ENCODE measurements around the gene KRT2. TPM values are rescaled to one million over a fixed set of nuclear protein-coding genes. Genes with fewer than 3 reads are reported as not detected.

KRT2 gene
- total RNA-seq, 4 donors from 2014 or later = 1.3 TPM; not detected in 3

- DNase-seq = no peak
- 80 to 92% methylated on average over 5 to 7 of the region's 7 CpGs for WGBS, 2 donors
Observed at GRCh38 chr12:52676163-52676562, 24.2 kb upstream of the KRT2 start.

GRCh38 chr12:52675301-52675701 lies 23.3 kb upstream of the KRT2 start:
- DNase-seq = no peak
- no peaks in the 10 kb centered on the region for H3K4me1 ChIP-seq
- TF ChIP-seq POLR2A (IDR thresholded peaks at IDR 0.05) = no peak
- TF ChIP-seq CTCF (IDR thresholded peaks at IDR 0.05) = no peak
- 92 to 93% methylated on average over 27 to 28 of the region's 28 CpGs for WGBS, 2 donors
- no peaks in the 10 kb centered on the region for H3K27me3 ChIP-seq
- H3K27ac ChIP-seq = no peak overlapping the region
- H3K9me3 ChIP-seq = no peaks in the 10 kb centered on the region
- H3K4me3 ChIP-seq (replicated peaks in 1 of 3) = no peak overlapping the region
- intact Hi-C loops (cut with DNase I) = no loop called here
- H3K36me3 ChIP-seq = no peaks in the 10 kb centered on the region

More at GRCh38 chr12:52676163-52676562, 24.2 kb upstream of the KRT2 start:
- H3K27ac ChIP-seq = no peak overlapping the region
- H3K27me3 ChIP-seq = no peaks in the 10 kb centered on the region
- no peaks in the 10 kb centered on the region for H3K4me1 ChIP-seq
- H3K4me3 ChIP-seq (replicated peaks in 1 of 3) = no peak overlapping the region
- no peaks in the 10 kb centered on the region for H3K9me3 ChIP-seq
- no peaks in the 10 kb centered on the region for H3K36me3 ChIP-seq
- TF ChIP-seq POLR2A (IDR thresholded peaks at IDR 0.05) = no peak
- no peak for TF ChIP-seq CTCF (IDR thresholded peaks at IDR 0.05)
- intact Hi-C loops (cut with DNase I) = no loop called here

- 90 to 94% methylated on average over 4 of the region's 4 CpGs for WGBS, 2 donors
- intact Hi-C loops (cut with DNase I) = no loop called here
- no peak for DNase-seq
Observed at GRCh38 chr12:52674433-52674775, 22.4 kb upstream of the KRT2 start.

GRCh38 chr12:52673713-52674432 lies 21.9 kb upstream of the KRT2 start:
- 67 to 79% methylated on average over 3 of the region's 3 CpGs for WGBS, 2 donors
- DNase-seq = no peak
- intact Hi-C loops (cut with DNase I) = no loop called here
- H3K36me3 ChIP-seq = no peaks in the 10 kb centered on the region
- no peak overlapping the region for H3K4me3 ChIP-seq (replicated peaks in 1 of 3)
- no peak for TF ChIP-seq CTCF (IDR thresholded peaks at IDR 0.05)
- TF ChIP-seq POLR2A (IDR thresholded peaks at IDR 0.05) = no peak
- H3K27me3 ChIP-seq = no peaks in the 10 kb centered on the region
- no peaks in the 10 kb centered on the region for H3K4me1 ChIP-seq
- no peaks in the 10 kb centered on the region for H3K9me3 ChIP-seq
- H3K27ac ChIP-seq = no peak overlapping the region

More at GRCh38 chr12:52674433-52674775, 22.4 kb upstream of the KRT2 start:
- Histone ChIP-seq H3K4me1 (no peaks in the 10 kb centered on the region), H3K27me3 (no peaks in the 10 kb centered on the region), H3K27ac (no peak overlapping the region), H3K36me3 (no peaks in the 10 kb centered on the region), H3K4me3 (replicated peaks in 1 of 3) (no peak overlapping the region), H3K9me3 (no peaks in the 10 kb centered on the region)
- no peak for TF ChIP-seq POLR2A (IDR thresholded peaks at IDR 0.05)
- TF ChIP-seq CTCF (IDR thresholded peaks at IDR 0.05) = no peak

GRCh38 chr12:52673217-52673616 lies 21.2 kb upstream of the KRT2 start:
- no peaks in the 10 kb centered on the region for H3K9me3 ChIP-seq
- intact Hi-C loops (cut with DNase I) = no loop called here
- 59 to 78% methylated on average over 4 to 5 of the region's 5 CpGs for WGBS, 2 donors
- H3K4me3 ChIP-seq (replicated peaks in 1 of 3) = no peak overlapping the region
- no peaks in the 10 kb centered on the region for H3K36me3 ChIP-seq
- H3K27ac ChIP-seq = no peak overlapping the region
- TF ChIP-seq CTCF (IDR thresholded peaks at IDR 0.05) (no peak), POLR2A (IDR thresholded peaks at IDR 0.05) (no peak)
- H3K4me1 ChIP-seq = no peaks in the 10 kb centered on the region
- no peak for DNase-seq
- no peaks in the 10 kb centered on the region for H3K27me3 ChIP-seq

Data from thyroid gland (tissue), 4 donors.